ENCODE measurements around the gene NKAIN2. TPM values are rescaled to one million over a fixed set of nuclear protein-coding genes. Genes with fewer than 3 reads are reported as not detected.

The NKAIN2 gene
- total RNA-seq, 1 donor from 2014 or later = 4.0 TPM

DNA sequence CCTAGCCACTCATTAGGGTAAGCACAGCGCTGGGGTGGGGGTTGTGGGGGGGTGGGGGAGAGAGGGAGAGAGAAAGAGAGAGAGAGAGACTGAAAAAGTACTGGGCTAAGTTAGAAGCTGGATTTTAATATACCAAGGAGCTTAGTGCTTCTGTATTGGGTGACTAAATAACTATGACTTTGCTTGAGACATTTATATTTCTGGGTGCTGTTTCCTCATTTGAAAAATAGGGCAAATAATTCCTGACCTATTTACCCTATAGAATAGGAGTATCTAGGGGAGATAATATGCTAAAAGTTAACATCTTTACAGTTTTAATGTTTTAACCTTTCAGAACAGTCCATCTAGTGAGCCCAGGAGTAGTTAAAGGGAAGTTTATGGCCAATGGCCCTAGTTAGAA lies 7.7 kb downstream of the NKAIN2 start:
- no peaks in the 10 kb centered on the region for H3K36me3 Mint-ChIP-seq (ENCODE audit: low read depth)
- peaks cover 4% of the 10 kb centered on the region for H3K27me3 Mint-ChIP-seq (ENCODE audit: low read depth)
- no peak overlapping the region for H3K4me3 Mint-ChIP-seq (ENCODE audit: unreplicated experiment)

DNA sequence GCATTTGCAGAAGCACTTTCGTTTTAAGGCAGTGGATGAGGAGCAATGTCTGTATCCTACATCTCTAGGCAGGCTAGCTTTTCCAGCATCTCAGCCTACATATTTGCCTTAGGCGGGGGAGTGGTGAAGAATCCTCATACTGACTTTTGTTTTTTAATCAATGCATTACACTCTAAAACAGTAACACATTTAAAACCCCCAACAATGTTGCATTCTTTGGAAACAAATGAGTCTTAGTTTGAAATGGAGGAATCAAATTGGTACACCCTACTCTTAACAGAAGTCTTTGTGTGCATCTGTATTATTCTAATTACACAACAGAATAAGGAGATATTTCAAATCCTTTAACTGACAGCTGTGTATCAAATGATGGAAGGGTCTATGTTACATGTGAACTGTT lies 9.0 kb downstream of the NKAIN2 start:
- H3K4me3 Mint-ChIP-seq (ENCODE audit: unreplicated experiment) = no peak overlapping the region

More for the DNA sequence above, 7.7 kb downstream of the NKAIN2 start:
- TF ChIP-seq, protein P1, sequence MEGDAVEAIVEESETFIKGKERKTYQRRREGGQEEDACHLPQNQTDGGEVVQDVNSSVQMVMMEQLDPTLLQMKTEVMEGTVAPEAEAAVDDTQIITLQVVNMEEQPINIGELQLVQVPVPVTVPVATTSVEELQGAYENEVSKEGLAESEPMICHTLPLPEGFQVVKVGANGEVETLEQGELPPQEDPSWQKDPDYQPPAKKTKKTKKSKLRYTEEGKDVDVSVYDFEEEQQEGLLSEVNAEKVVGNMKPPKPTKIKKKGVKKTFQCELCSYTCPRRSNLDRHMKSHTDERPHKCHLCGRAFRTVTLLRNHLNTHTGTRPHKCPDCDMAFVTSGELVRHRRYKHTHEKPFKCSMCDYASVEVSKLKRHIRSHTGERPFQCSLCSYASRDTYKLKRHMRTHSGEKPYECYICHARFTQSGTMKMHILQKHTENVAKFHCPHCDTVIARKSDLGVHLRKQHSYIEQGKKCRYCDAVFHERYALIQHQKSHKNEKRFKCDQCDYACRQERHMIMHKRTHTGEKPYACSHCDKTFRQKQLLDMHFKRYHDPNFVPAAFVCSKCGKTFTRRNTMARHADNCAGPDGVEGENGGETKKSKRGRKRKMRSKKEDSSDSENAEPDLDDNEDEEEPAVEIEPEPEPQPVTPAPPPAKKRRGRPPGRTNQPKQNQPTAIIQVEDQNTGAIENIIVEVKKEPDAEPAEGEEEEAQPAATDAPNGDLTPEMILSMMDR (IDR thresholded peaks at IDR 0.05) = no peak
- peaks cover 13% of the 10 kb centered on the region for H3K4me1 Mint-ChIP-seq (ENCODE audit: low read depth)
- H3K27ac Mint-ChIP-seq (ENCODE audit: unreplicated experiment) = no peak overlapping the region
- DNase-seq (ENCODE audit: low spot score) = no peak
- H3K9me3 Mint-ChIP-seq (ENCODE audit: low read depth) = no peaks in the 10 kb centered on the region

DNA sequence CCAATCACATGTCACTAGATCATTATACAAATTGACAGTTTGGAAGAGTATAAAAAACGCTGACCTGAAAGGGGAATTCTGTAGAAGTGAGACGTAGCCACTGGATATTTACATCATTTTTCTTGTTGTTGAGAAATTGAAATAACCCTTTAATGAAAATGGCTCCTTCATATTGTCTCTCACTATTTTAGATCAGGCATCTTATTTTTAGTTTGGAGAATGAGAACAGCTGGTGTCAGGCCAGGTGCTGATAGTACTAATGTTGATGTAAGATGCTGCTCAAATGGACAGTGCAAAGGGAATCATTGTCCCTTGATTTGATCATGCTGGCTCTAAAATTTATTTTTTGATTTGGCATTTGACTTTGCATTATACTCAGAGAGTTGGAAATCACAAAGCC lies 17.4 kb downstream of the NKAIN2 start:
- Mint-ChIP-seq H3K27me3 (ENCODE audit: low read depth) (peaks cover 18% of the 10 kb centered on the region), H3K4me1 (ENCODE audit: low read depth) (no peaks in the 10 kb centered on the region), H3K36me3 (ENCODE audit: low read depth) (peaks cover 1% of the 10 kb centered on the region), H3K27ac (ENCODE audit: unreplicated experiment) (no peak overlapping the region), H3K4me3 (ENCODE audit: unreplicated experiment) (no peak overlapping the region), H3K9me3 (ENCODE audit: low read depth) (no peaks in the 10 kb centered on the region)
- TF ChIP-seq, protein P1 (IDR thresholded peaks at IDR 0.05) = no peak
- no peak for DNase-seq (ENCODE audit: low spot score)

More for the DNA sequence above, 9.0 kb downstream of the NKAIN2 start:
- Mint-ChIP-seq H3K27ac (ENCODE audit: unreplicated experiment) (no peak overlapping the region), H3K27me3 (ENCODE audit: low read depth) (peaks cover 14% of the 10 kb centered on the region), H3K36me3 (ENCODE audit: low read depth) (no peaks in the 10 kb centered on the region), H3K9me3 (ENCODE audit: low read depth) (no peaks in the 10 kb centered on the region), H3K4me1 (ENCODE audit: low read depth) (peaks cover 8% of the 10 kb centered on the region)
- TF ChIP-seq, protein P1 (IDR thresholded peaks at IDR 0.05) = no peak
- no peak for DNase-seq (ENCODE audit: low spot score)

DNA sequence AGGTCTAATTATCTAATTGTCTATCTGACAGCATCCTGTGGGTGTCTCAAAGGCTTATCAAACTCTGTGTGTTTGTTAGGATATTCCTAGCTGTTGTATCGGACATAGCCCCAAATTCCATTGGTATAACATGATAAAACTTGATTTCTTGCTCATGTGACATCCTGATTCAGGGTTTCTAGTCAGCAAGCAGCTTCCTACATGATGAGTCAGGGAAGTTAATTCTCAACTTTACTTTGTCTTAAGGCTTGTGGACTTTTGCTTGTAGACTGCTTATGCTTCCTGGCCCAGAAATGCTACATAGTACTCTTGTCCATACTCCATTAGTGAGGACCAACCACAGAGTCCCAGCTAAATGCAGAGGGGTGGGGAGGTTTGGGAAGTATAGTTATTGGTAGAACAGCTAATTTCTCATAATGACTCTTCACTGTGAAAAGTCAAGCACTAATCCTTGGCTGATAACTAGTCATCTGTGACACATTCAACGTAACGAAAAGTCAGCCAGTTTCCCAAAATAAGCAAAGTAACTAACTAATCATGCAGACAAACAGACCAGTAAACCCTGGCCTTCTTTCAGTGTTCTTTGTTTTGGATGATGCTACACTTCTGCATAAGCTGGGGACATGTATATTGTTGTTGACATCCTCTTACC lies 25.8 kb downstream of the NKAIN2 start:
- Mint-ChIP-seq H3K27ac (ENCODE audit: unreplicated experiment) (no peak overlapping the region), H3K36me3 (ENCODE audit: low read depth) (no peaks in the 10 kb centered on the region), H3K9me3 (ENCODE audit: low read depth) (no peaks in the 10 kb centered on the region), H3K4me1 (ENCODE audit: low read depth) (peaks cover 18% of the 10 kb centered on the region), H3K27me3 (ENCODE audit: low read depth) (peaks cover 3% of the 10 kb centered on the region), H3K4me3 (ENCODE audit: unreplicated experiment) (no peak overlapping the region)
- TF ChIP-seq, protein P1 (IDR thresholded peaks at IDR 0.05) = no peak
- DNase-seq (ENCODE audit: low spot score) = no peak

DNA sequence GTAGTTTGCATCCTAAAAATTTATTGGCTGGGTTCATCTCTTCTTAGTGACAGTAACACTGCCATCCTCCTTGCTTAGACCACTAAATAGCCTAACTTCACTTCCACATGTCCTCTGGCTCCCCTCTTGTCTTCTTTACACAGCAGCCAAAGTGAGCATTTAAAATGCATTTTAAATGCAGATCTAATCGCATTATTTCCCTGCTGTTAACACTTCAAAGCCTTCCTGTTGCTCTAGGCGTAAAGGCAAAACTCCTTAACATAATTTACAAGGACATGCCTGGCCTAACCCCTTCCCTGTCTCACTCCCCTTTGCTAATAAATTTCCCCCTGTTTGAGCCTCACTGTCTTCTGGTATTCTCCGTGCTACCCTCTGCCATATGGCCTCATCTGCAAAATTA lies 26.5 kb downstream of the NKAIN2 start:
- H3K36me3 Mint-ChIP-seq (ENCODE audit: low read depth) = no peaks in the 10 kb centered on the region
- no peak overlapping the region for H3K27ac Mint-ChIP-seq (ENCODE audit: unreplicated experiment)
- peaks cover 3% of the 10 kb centered on the region for H3K27me3 Mint-ChIP-seq (ENCODE audit: low read depth)
- H3K4me1 Mint-ChIP-seq (ENCODE audit: low read depth) = peaks cover 18% of the 10 kb centered on the region
- TF ChIP-seq, protein P1 (IDR thresholded peaks at IDR 0.05) = no peak
- no peak for DNase-seq (ENCODE audit: low spot score)
- no peaks in the 10 kb centered on the region for H3K9me3 Mint-ChIP-seq (ENCODE audit: low read depth)
- H3K4me3 Mint-ChIP-seq (ENCODE audit: unreplicated experiment) = no peak overlapping the region
